ENCODE data around the gene IAPP.

DNA sequence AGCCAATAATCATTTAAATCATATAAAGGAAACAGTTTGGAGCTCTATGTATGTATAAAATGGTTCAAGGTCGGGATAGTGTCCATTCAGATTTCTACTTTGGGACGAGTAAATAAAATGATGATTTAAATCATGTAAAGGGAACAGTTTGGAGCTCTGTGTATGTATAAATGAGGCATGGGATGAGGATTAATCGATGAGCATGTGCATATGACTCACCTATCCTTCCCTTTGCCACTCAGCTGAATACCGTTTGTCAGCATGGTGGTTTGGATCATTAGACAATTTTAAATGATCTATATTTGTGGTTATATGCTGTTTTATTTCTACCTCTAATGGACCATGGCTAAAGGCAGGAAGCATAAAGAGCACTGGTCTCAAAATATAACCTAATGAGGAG lies 30.9 kb upstream of the IAPP start:
- TF ChIP-seq, protein P1, sequence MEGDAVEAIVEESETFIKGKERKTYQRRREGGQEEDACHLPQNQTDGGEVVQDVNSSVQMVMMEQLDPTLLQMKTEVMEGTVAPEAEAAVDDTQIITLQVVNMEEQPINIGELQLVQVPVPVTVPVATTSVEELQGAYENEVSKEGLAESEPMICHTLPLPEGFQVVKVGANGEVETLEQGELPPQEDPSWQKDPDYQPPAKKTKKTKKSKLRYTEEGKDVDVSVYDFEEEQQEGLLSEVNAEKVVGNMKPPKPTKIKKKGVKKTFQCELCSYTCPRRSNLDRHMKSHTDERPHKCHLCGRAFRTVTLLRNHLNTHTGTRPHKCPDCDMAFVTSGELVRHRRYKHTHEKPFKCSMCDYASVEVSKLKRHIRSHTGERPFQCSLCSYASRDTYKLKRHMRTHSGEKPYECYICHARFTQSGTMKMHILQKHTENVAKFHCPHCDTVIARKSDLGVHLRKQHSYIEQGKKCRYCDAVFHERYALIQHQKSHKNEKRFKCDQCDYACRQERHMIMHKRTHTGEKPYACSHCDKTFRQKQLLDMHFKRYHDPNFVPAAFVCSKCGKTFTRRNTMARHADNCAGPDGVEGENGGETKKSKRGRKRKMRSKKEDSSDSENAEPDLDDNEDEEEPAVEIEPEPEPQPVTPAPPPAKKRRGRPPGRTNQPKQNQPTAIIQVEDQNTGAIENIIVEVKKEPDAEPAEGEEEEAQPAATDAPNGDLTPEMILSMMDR (IDR thresholded peaks at IDR 0.05), result no peak
- no peak for TF ChIP-seq POLR2A (IDR thresholded peaks at IDR 0.05)

All from sigmoid colon (tissue), 3 donors.